Fibroblast of lung (primary cell): ENCODE measurements around the gene THAP9. TPM values are rescaled to one million over a fixed set of nuclear protein-coding genes. Genes with fewer than 3 reads are reported as not detected.
"Not testable (repeated sequence)": the region's sequence is repeated elsewhere in the genome, so short reads cannot be mapped to it uniquely, and the experiment has no call there.

Source experiments
- DNase-seq, 2 donors: peaks; one replicate each; pipeline versions ENCODE4 v3.0.0 to v3.0.0-alpha.2; 2010; ENCODE audit warnings: low read depth in 2 of 2
- H2AFZ ChIP-seq: 2 replicates; pipeline ENCODE4 v1.5.1; 2012; ENCODE audit warnings: low read length, control low read depth, inconsistent platforms
- H3K27ac ChIP-seq: 2 replicates; pipeline ENCODE4 v1.5.1; 2011; ENCODE audit warnings: low read length, control low read depth; ENCODE audit not compliant: insufficient read depth
- H3K27me3 ChIP-seq: 2 replicates; pipeline ENCODE4 v1.5.1; 2011; ENCODE audit warnings: mild to moderate bottlenecking, low read length; ENCODE audit not compliant: control insufficient read depth, insufficient read depth
- H3K36me3 ChIP-seq: 2 replicates; pipeline ENCODE4 v1.5.1; 2011; ENCODE audit warnings: low read length; ENCODE audit not compliant: control insufficient read depth, insufficient read depth
- H3K4me1 ChIP-seq: 2 replicates; pipeline ENCODE4 v1.5.1; 2011; ENCODE audit warnings: low read length; ENCODE audit not compliant: control insufficient read depth, insufficient read depth; ENCODE audit errors: extremely low read depth
- H3K4me2 ChIP-seq: 2 replicates; pipeline ENCODE4 v1.5.1; 2011; ENCODE audit warnings: low read length, control low read depth; ENCODE audit not compliant: insufficient read depth; ENCODE audit errors: extremely low read depth
- H3K4me3 ChIP-seq, 4 experiments: fragments of 200-600 bp in 1 of 4; sonication (generic) in 1 of 4; replicated peaks in 1 of 4; 2 replicates each; pipeline ENCODE4 v1.5.1; 2011 to 2016; ENCODE audit warnings: low read length in 4 of 4, low read depth in 3 of 4, mild to moderate bottlenecking in 3 of 4, control low read depth in 2 of 4, inconsistent platforms in 1 of 4, mixed read lengths in 1 of 4; ENCODE audit not compliant: insufficient read depth in 1 of 4; ENCODE audit errors: control extremely low read depth in 1 of 4
- H3K79me2 ChIP-seq: 2 replicates; pipeline ENCODE4 v1.5.1; 2012; ENCODE audit warnings: mild to moderate bottlenecking, low read length, inconsistent platforms; ENCODE audit not compliant: control insufficient read depth, insufficient read depth
- H3K9ac ChIP-seq: 2 replicates; pipeline ENCODE4 v1.5.1; 2011; ENCODE audit warnings: mild to moderate bottlenecking, low read length, control low read depth; ENCODE audit not compliant: insufficient read depth
- H3K9me3 ChIP-seq: 2 replicates; pipeline ENCODE4 v1.5.1; 2012; ENCODE audit warnings: low read depth, low read length; ENCODE audit not compliant: control insufficient read depth, insufficient read depth
- H4K20me1 ChIP-seq: 2 replicates; pipeline ENCODE4 v1.5.1; 2011; ENCODE audit warnings: low read length; ENCODE audit not compliant: control insufficient read depth, insufficient read depth; ENCODE audit errors: extremely low read depth
- EZH2 ChIP-seq: IDR thresholded peaks from 2 replicates; pipeline ENCODE4 v1.5.1; 2012; ENCODE audit warnings: low read length, control low read depth, mild to moderate bottlenecking; ENCODE audit errors: missing control alignments
- polyA plus RNA-seq, 2 donors: library from polyadenylated mRNA; depleted of rRNA in 1 of 2; stranded (reverse) in 1 of 2; unstranded in 1 of 2; fragments of >200 nt; gene quantifications; 2 replicates each; pipeline ENCODE4 v1.2.1, GENCODE V29; 2011 to 2012; ENCODE audit warnings: missing spikeins in 1 of 2
- total RNA-seq: library from RNA; depleted of rRNA; stranded (reverse); fragments of >200 nt; gene quantifications from 2 replicates; pipeline ENCODE4 v1.2.1, GENCODE V29; 2014
- TF ChIP-seq, protein P1 (sequence below), 2 donors: IDR thresholded peaks in 1 of 2; conservative IDR thresholded peaks in 1 of 2; 1 replicate in 1 of 2; 2 replicates in 1 of 2; pipeline ENCODE4 v1.5.1; 2011 to 2012; ENCODE audit warnings: low read length in 2 of 2, control low read depth in 1 of 2, inconsistent platforms in 1 of 2, low read depth in 1 of 2, mild to moderate bottlenecking in 1 of 2

Gene THAP9
- total and polyA plus RNA-seq, 2 donors (not counting 1 experiment from before 2014, with no cell fraction given) = 2.4 to 5.6 TPM

DNA sequence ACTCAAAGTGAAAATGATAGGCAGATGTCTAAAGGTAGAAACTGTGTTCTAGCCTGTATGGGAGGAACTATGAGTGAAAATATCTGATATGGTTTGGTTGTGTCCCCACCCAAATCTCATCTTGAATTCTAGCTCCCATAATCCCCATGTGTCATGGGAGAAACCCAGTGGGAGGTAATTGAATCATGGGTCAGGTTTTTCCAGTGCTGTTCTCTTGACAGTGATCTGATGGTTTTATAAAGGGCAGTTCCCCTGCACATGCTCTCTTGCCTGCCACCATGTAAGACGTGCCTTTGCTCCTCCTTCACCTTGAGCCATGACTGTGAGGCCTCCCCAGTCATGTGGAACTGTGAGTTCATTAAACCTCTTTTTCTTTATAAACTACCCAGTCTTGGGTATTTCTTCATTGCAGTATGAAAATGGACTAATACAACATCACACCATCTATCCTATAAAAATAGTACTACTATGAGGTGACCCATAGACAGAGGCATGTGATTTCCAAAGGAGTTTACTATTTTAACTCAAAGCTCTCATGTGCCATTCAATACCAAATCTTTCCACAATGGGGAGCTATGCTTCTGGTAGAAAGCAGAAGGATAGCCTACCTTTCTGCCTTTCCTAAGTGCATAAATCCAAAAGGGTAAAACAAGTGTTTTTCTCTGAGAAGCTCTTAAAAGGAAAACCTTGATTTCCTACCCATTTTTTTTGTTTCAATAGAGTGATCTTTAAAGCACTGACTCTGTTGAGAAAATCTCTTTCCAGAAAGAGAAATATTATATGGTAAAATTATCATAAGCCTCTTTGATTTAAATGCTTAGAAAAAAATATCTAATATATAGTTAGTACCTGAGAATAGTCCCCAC, 48.4 kb upstream of the THAP9 start:
- no peak overlapping the region for H3K4me2 ChIP-seq
- peaks cover 20% of the 10 kb centered on the region for H3K36me3 ChIP-seq
- no peak for TF ChIP-seq EZH2
- TF ChIP-seq, protein P1, sequence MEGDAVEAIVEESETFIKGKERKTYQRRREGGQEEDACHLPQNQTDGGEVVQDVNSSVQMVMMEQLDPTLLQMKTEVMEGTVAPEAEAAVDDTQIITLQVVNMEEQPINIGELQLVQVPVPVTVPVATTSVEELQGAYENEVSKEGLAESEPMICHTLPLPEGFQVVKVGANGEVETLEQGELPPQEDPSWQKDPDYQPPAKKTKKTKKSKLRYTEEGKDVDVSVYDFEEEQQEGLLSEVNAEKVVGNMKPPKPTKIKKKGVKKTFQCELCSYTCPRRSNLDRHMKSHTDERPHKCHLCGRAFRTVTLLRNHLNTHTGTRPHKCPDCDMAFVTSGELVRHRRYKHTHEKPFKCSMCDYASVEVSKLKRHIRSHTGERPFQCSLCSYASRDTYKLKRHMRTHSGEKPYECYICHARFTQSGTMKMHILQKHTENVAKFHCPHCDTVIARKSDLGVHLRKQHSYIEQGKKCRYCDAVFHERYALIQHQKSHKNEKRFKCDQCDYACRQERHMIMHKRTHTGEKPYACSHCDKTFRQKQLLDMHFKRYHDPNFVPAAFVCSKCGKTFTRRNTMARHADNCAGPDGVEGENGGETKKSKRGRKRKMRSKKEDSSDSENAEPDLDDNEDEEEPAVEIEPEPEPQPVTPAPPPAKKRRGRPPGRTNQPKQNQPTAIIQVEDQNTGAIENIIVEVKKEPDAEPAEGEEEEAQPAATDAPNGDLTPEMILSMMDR (conservative IDR thresholded peaks at IDR 0.05 in 1 of 2, IDR thresholded peaks at IDR 0.05 in 1 of 2; ENCODE audit: low read depth in 1 of 2, low read length in 2 of 2) = peak in 1 of 2 donors; percentile 57

DNA sequence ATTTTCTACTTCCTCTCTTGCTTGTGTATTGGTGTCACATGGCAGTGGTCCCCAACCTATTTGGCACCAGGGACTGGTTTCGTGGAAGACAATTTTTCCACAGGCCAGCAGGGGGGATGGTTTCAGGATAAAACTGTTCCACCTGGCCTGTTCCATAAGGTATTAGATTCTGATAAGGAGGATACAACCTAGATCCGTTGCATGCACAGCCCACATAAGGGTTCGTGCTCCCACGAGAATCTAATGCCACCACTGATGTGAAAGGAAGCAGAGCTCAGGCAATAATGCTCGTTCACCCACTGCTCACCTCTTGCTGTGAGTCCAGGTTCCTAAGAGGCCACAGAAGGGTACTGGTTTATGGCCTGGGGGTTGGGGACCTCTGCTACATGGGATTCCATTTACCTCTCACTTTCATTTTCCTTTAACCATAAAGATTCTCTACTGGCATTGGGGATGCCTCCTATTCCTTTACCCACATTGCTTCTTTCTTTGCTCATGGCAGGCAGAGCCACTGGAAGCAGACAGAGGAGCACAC, 47.7 kb upstream of the THAP9 start:
- no peak overlapping the region for H3K27ac ChIP-seq

More for the DNA sequence above, 48.4 kb upstream of the THAP9 start:
- peak; percentile 14 to 63 for DNase-seq
- Histone ChIP-seq H3K79me2 (peaks cover 4% of the 10 kb centered on the region), H3K4me3 (no peak overlapping the region), H3K27ac (no peak overlapping the region), H3K9me3 (no peaks in the 10 kb centered on the region), H3K27me3 (no peaks in the 10 kb centered on the region), H3K4me1 (no peaks in the 10 kb centered on the region), H3K9ac (no peak overlapping the region), H2AFZ (no peak overlapping the region), H4K20me1 (no peaks in the 10 kb centered on the region)

GRCh38 chr4:82860487-82860886, 40.0 kb upstream of the THAP9 start:
- peaks cover 13% of the 10 kb centered on the region for H3K36me3 ChIP-seq
- H3K27ac ChIP-seq, H3K4me1 ChIP-seq, H4K20me1 ChIP-seq, H3K9ac ChIP-seq, H2AFZ ChIP-seq, DNase-seq, H3K4me3 ChIP-seq, H3K9me3 ChIP-seq, H3K27me3 ChIP-seq, H3K4me2 ChIP-seq: not testable (repeated sequence)
- H3K79me2 ChIP-seq = peaks cover 16% of the 10 kb centered on the region

More for the DNA sequence above, 47.7 kb upstream of the THAP9 start:
- H3K9ac ChIP-seq = no peak overlapping the region
- no peak overlapping the region for H3K4me3 ChIP-seq
- no peaks in the 10 kb centered on the region for H3K4me1 ChIP-seq
- no peak for DNase-seq
- H3K36me3 ChIP-seq = peaks cover 23% of the 10 kb centered on the region
- H3K27me3 ChIP-seq = no peaks in the 10 kb centered on the region
- TF ChIP-seq EZH2 = no peak
- TF ChIP-seq, protein P1 (conservative IDR thresholded peaks at IDR 0.05 in 1 of 2, IDR thresholded peaks at IDR 0.05 in 1 of 2; ENCODE audit: low read depth in 1 of 2, low read length in 2 of 2) = no peak
- no peak overlapping the region for H2AFZ ChIP-seq
- H3K4me2 ChIP-seq = no peak overlapping the region
- peaks cover 8% of the 10 kb centered on the region for H3K79me2 ChIP-seq
- no peaks in the 10 kb centered on the region for H3K9me3 ChIP-seq
- no peaks in the 10 kb centered on the region for H4K20me1 ChIP-seq
